ENCODE results near the gene CSPG4. TPM values are rescaled to one million over a fixed set of nuclear protein-coding genes. Genes with fewer than 3 reads are reported as not detected.
"Not testable (repeated sequence)": the region's sequence is repeated elsewhere in the genome, so short reads cannot be mapped to it uniquely, and the experiment has no call there.

CSPG4 gene
- total RNA-seq, 1 donor from 2014 or later = 0.41 TPM

DNA sequence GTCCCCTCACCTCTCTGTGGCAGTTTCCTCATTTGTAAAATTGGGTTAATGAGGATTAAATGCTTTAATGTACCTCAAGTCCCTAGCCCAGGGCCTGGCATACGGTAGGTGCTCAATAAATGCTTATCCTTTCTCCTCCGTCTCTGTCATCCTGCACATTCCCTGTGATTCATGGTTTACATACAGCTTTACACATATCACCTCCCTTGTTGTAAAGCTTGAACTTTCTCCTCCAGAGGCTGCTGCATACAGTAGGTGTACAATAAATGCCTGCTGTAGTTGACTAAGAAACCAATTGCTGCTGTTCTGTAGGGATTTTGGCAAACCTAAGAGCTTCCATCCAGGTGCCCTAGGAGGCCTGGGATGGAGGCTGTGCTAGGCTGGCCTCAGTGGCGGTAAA, 1.5 kb upstream of the CSPG4 start:
- Mint-ChIP-seq H3K36me3 (ENCODE audit: insufficient read depth) (no peaks in the 10 kb centered on the region), H3K9me3 (ENCODE audit: low read depth) (no peaks in the 10 kb centered on the region), H3K27ac (no peak overlapping the region), H3K27me3 (peaks cover 28% of the 10 kb centered on the region), H3K4me3 (ENCODE audit: low read depth) (no peak overlapping the region), H3K4me1 (ENCODE audit: low read depth) (no peaks in the 10 kb centered on the region)
- DNase-seq (ENCODE audit: low spot score, unreplicated experiment) = no peak
- TF ChIP-seq, protein P1, sequence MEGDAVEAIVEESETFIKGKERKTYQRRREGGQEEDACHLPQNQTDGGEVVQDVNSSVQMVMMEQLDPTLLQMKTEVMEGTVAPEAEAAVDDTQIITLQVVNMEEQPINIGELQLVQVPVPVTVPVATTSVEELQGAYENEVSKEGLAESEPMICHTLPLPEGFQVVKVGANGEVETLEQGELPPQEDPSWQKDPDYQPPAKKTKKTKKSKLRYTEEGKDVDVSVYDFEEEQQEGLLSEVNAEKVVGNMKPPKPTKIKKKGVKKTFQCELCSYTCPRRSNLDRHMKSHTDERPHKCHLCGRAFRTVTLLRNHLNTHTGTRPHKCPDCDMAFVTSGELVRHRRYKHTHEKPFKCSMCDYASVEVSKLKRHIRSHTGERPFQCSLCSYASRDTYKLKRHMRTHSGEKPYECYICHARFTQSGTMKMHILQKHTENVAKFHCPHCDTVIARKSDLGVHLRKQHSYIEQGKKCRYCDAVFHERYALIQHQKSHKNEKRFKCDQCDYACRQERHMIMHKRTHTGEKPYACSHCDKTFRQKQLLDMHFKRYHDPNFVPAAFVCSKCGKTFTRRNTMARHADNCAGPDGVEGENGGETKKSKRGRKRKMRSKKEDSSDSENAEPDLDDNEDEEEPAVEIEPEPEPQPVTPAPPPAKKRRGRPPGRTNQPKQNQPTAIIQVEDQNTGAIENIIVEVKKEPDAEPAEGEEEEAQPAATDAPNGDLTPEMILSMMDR (IDR thresholded peaks at IDR 0.05; ENCODE audit: unreplicated experiment) = no peak

DNA sequence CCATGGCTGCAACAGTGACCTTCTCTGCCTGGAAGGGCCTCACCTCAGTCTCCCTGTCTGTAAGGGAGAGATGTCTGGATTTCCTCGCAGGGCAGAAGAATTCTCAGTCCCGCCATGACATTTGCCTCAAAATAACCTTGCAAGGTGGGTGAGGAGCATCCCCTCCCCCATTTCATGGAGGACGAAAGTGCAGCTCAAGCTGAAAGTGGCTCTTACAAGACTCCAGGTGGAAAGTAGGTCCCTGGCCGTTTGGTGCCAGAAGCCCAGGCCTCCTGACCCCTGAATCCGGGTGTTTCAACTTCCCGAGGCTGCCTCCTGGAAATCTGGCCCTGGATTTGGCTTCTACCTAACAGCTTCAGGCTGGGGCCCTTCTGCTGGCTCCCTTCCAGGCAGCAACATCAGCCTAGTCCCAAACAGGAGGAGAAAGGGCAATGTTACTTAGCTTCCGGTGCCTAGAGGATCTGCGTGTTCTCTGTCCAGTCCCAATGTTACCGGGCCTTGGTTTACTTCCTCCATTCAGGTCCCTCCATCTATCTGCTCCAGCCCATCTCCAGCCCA, 769 bp upstream of the CSPG4 start:
- TF ChIP-seq, protein P1 (IDR thresholded peaks at IDR 0.05; ENCODE audit: unreplicated experiment) = no peak
- no peak overlapping the region for H3K27ac Mint-ChIP-seq

DNA sequence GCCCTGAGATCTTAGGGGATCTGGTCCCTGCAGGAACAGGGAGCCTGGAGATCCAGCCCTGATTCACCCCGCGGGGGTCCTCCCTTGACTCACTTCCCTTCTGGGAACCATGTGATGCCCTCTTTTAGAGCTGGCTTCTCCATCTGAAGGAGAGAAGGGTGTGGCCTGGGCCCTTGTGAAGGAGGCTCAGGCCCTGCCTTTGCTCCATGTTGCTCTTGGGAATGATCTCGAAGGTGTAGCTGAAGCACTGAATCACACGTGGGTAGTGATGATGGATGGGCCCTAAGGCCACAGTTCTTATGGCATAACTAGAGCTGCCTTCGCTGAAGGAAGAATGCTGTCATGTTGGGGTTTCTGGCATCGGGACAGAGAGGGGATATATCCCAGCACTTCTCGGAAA, 1.2 kb downstream of the CSPG4 start:
- peaks cover 26% of the 10 kb centered on the region for H3K27me3 Mint-ChIP-seq
- H3K9me3 Mint-ChIP-seq (ENCODE audit: low read depth); DNase-seq (ENCODE audit: low spot score, unreplicated experiment); H3K4me1 Mint-ChIP-seq (ENCODE audit: low read depth); H3K4me3 Mint-ChIP-seq (ENCODE audit: low read depth); H3K27ac Mint-ChIP-seq; H3K36me3 Mint-ChIP-seq (ENCODE audit: insufficient read depth): not testable (repeated sequence)

More for the DNA sequence above, 769 bp upstream of the CSPG4 start:
- no peak for DNase-seq (ENCODE audit: low spot score, unreplicated experiment)
- H3K4me3 Mint-ChIP-seq (ENCODE audit: low read depth) = peak overlapping the region; percentile 40
- H3K27me3 Mint-ChIP-seq = peaks cover 28% of the 10 kb centered on the region
- H3K4me1 Mint-ChIP-seq (ENCODE audit: low read depth) = no peaks in the 10 kb centered on the region
- no peaks in the 10 kb centered on the region for H3K9me3 Mint-ChIP-seq (ENCODE audit: low read depth)
- H3K36me3 Mint-ChIP-seq (ENCODE audit: insufficient read depth) = no peaks in the 10 kb centered on the region

DNA sequence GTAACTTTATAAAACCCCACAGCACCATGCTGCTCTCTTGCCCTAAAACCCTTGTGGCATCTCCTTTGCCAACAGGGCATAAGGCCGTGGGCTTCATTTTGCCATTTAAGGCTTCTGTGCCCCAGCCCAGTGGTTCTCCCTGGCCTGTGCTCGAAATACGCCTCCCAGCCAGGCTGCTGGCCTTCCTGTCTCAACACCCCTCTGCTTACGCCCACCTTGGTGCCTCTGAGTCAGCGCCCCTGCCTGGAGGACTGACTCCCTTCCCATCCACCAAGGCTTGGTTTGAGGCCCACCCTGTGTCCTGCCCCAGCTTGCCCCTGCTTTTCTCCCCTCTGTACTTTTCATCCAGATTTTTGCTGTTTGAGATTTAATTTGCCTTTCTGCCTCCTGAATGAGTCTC, 1.8 kb downstream of the CSPG4 start:
- H3K9me3 Mint-ChIP-seq (ENCODE audit: low read depth); H3K4me1 Mint-ChIP-seq (ENCODE audit: low read depth); DNase-seq (ENCODE audit: low spot score, unreplicated experiment); H3K36me3 Mint-ChIP-seq (ENCODE audit: insufficient read depth); H3K27ac Mint-ChIP-seq; H3K4me3 Mint-ChIP-seq (ENCODE audit: low read depth): not testable (repeated sequence)
- peaks cover 26% of the 10 kb centered on the region for H3K27me3 Mint-ChIP-seq

DNA sequence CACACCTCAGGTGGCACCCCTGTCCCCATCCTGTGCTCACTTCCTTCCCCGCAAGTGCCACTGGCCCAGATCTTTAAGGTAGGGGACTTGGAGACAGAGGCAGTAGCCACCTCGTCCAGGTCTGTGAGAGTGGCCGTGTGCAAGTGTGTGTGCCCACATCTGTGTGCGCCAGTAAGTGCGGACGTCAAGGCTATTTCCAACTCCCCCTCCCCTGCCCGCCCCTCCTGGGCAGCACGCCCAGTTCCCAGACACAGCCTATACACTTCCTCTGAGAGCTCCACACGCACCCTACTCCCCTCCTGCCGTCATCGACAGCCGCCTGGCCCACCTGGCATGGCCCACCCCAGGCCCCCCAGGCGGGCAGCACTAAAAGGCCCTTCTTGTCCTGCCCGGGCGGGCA, 3.2 kb downstream of the CSPG4 start:
- H3K4me1 Mint-ChIP-seq (ENCODE audit: low read depth); DNase-seq (ENCODE audit: low spot score, unreplicated experiment); H3K36me3 Mint-ChIP-seq (ENCODE audit: insufficient read depth); H3K4me3 Mint-ChIP-seq (ENCODE audit: low read depth); H3K9me3 Mint-ChIP-seq (ENCODE audit: low read depth); H3K27ac Mint-ChIP-seq: not testable (repeated sequence)
- H3K27me3 Mint-ChIP-seq = peaks cover 29% of the 10 kb centered on the region

DNA sequence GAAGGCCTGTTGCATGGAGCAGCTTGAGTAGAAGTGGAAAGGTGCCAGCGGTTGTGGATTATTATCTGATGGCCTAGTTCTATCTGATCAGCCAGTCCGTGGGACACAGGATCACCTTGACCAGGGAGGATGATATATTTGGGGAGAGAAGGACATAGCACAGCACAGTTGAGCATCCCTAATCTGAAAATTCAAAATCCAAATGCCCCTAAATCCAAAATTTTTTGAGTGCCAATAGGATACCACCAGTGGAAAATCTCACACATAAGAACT, 6.0 kb downstream of the CSPG4 start:
- Mint-ChIP-seq H3K27ac (no peak overlapping the region), H3K4me1 (ENCODE audit: low read depth) (no peaks in the 10 kb centered on the region), H3K27me3 (peaks cover 23% of the 10 kb centered on the region), H3K9me3 (ENCODE audit: low read depth) (no peaks in the 10 kb centered on the region), H3K4me3 (ENCODE audit: low read depth) (no peak overlapping the region), H3K36me3 (ENCODE audit: insufficient read depth) (no peaks in the 10 kb centered on the region)
- TF ChIP-seq, protein P1 (IDR thresholded peaks at IDR 0.05; ENCODE audit: unreplicated experiment) = no peak
- DNase-seq (ENCODE audit: low spot score, unreplicated experiment) = no peak

DNA sequence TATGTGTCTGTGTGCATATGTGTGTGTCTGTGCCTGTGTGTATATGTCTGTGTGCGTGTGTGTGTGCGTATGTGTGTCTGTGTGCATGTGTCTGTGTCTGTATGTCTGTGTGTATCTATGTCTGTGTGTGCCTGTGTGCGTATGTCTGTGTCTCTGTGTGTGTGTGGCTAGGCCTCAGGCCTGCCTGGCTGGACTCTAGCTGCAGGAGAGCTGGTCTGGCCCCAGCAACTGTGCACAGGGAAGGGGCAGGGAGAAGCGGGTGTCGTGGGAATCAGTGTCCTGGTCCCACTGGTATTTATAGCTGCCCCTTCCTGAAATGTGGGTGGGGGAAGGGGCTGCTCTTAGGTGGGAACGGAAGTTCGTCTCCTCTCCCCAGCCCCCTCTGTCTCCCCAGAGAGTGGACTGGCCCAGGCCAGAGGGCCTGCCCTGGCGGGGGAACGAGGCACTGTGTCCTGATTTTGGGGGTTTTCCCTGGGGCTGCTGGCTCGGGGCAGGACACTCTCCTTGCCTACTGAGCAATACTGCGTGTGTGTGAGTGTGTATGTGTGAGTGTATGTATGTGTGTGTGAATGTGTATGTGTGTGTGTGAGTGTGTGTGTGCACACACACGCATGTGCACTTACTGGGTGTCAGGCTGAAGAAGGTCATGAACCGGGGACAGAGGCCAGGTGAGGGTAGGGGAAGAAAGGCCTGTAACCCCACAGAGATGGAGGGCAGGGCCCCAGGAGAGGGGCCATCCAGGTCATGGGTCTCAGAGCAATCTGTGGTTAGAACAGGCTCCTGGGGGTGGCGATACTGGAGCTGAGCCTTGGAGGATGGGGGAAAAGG, 6.6 kb downstream of the CSPG4 start:
- Mint-ChIP-seq H3K27ac (no peak overlapping the region), H3K4me1 (ENCODE audit: low read depth) (no peaks in the 10 kb centered on the region), H3K36me3 (ENCODE audit: insufficient read depth) (no peaks in the 10 kb centered on the region), H3K9me3 (ENCODE audit: low read depth) (no peaks in the 10 kb centered on the region), H3K4me3 (ENCODE audit: low read depth) (no peak overlapping the region), H3K27me3 (peaks cover 20% of the 10 kb centered on the region)
- DNase-seq (ENCODE audit: low spot score, unreplicated experiment) = no peak
- TF ChIP-seq, protein P1 (IDR thresholded peaks at IDR 0.05; ENCODE audit: unreplicated experiment) = no peak

DNA sequence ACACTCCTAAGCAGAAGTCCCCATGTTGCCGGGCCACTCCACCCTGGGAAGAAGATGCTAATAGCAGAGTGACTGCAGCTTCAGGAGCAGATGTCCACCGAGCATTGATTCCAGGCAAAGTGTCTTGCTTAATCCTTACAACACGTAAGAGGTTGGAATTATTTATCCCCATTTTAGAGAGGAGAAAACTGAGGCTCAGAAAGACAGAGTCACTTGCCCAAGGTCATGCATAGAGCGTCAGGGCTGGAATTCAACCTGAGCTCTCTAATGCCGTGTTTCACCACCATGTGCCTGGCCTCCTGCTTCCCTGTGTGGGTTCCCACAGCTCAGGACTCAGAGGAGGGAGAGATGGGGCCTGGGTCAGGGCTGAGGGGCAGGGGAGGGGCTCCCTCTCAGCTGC, 7.3 kb downstream of the CSPG4 start:
- H3K27ac Mint-ChIP-seq; H3K4me1 Mint-ChIP-seq (ENCODE audit: low read depth); H3K4me3 Mint-ChIP-seq (ENCODE audit: low read depth); H3K9me3 Mint-ChIP-seq (ENCODE audit: low read depth); H3K36me3 Mint-ChIP-seq (ENCODE audit: insufficient read depth); DNase-seq (ENCODE audit: low spot score, unreplicated experiment): not testable (repeated sequence)
- H3K27me3 Mint-ChIP-seq = peaks cover 20% of the 10 kb centered on the region
